ENCODE results near the gene PSMF1.

Gene PSMF1

GRCh38 chr20:1164871-1165270 is 46.5 kb downstream of the PSMF1 start:
- no peak for DNase-seq (ENCODE audit: low spot score)

DNA sequence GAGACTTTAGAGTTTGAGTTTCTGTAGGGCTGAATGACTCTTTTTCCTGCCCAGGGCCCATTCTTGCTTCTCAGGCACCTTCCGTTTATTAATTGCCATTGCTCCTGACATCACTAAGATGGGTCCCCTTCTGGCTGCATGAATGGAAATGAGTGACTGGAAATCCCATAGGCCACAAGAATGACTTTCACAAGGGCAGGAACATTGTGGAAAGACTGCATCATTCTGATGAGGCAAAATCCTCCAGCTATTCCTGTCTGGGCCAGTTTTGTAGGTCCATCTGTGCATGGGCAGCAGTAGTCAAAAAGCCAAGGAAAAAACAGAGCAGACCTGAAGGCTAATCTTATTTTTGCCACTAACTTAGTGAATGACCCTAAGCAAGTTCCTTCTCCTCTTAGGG is 47.1 kb downstream of the PSMF1 start:
- DNase-seq (ENCODE audit: low spot score) = no peak

GRCh38 chr20:1165941-1166340 is 47.5 kb downstream of the PSMF1 start:
- no peak for DNase-seq (ENCODE audit: low spot score)

- peak; percentile 23 for DNase-seq (ENCODE audit: low spot score)
Observed at GRCh38 chr20:1166948-1167720, 48.7 kb downstream of the PSMF1 start.

GRCh38 chr20:1169224-1169623 is 50.8 kb downstream of the PSMF1 start:
- DNase-seq (ENCODE audit: low spot score) = no peak

- peak; percentile 29 for DNase-seq (ENCODE audit: low spot score)
Observed at GRCh38 chr20:1171461-1172093, 53.2 kb downstream of the PSMF1 start.

DNA sequence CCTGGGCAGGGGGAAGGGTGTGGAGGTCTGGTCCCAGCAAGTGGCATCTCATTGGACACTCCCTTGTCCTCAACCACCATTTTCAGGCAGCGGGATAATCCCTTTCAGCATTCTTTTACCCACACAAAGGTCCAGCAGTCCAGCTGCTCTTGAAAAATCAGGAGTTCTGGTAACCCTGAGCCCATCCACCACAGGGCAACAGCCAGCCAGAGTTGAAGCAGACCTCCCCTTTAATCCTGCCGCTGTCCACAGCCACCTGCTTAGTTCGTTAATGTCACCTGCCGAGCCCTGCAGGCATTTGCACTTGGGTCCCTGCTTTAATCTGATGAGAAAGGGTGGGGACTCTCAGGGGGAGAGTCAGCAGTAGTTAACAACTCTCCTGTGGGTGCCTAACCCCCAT is 55.3 kb downstream of the PSMF1 start:
- DNase-seq (ENCODE audit: low spot score) = no peak

- no peak for DNase-seq (ENCODE audit: low spot score)
Observed at GRCh38 chr20:1174787-1175186, 56.4 kb downstream of the PSMF1 start.

- DNase-seq (ENCODE audit: low spot score) = peak; percentile 5
Observed at GRCh38 chr20:1177680-1178079, 59.3 kb downstream of the PSMF1 start.

GRCh38 chr20:1178103-1178502 is 59.7 kb downstream of the PSMF1 start:
- no peak for DNase-seq (ENCODE audit: low spot score)

DNA sequence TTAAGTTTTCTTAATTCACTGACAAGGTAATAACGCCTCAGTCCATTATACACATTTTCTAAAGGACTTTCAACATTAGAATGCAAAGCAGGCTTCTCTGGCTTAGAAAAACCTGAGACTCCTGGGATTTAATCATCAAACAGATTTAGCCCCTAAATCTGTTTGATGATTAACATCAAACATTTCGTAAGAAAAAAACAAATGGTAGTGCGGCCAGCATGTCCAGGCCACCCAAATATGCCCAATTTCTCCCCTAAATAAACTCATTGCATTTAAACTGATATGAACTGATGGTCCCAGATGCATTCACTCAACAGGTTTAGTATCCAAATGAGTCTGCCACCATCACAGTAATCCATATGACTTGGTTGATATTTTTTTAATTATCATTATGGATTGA is 60.2 kb downstream of the PSMF1 start:
- DNase-seq (ENCODE audit: low spot score) = no peak

- no peak for DNase-seq (ENCODE audit: low spot score)
Observed at GRCh38 chr20:1180949-1181348, 62.5 kb downstream of the PSMF1 start.

- DNase-seq (ENCODE audit: low spot score) = no peak
Observed at GRCh38 chr20:1182106-1182505, 63.7 kb downstream of the PSMF1 start.

- DNase-seq (ENCODE audit: low spot score) = no peak
Observed at GRCh38 chr20:1183153-1183552, 64.8 kb downstream of the PSMF1 start.

DNA sequence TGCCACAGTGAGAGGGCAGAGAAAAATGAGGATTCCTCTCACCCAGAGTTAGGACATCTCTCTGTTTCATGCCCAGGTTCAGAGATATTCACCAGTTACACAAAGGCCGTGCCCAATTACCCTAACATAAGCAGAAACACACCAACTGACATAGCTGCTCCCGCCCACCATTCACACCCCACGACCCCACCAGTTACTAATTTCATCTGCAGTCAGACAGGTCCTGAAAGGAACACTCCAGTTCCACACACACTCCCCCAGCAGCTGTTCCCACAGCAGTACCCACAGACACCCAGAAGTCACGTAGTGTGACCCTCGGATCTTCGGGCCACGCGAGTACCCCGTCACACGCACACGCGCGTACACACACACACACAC is 65.8 kb downstream of the PSMF1 start:
- no peak for DNase-seq (ENCODE audit: low spot score)

- DNase-seq (ENCODE audit: low spot score) = no peak
Observed at GRCh38 chr20:1184638-1185315, 66.4 kb downstream of the PSMF1 start, which contains the start of gene TMEM74B. Gene TMEM74B (minus strand): TSS chr20:1184981. CDS start chr20:1183801, 1,180 bp downstream.

- no peak for DNase-seq (ENCODE audit: low spot score)
Observed at GRCh38 chr20:1185316-1185741, 66.9 kb downstream of the PSMF1 start.

- DNase-seq (ENCODE audit: low spot score) = peak; percentile 62
Observed at GRCh38 chr20:1185790-1186334, 67.5 kb downstream of the PSMF1 start.

GRCh38 chr20:1186367-1186991 is 68.1 kb downstream of the PSMF1 start:
- DNase-seq (ENCODE audit: low spot score) = no peak

DNA sequence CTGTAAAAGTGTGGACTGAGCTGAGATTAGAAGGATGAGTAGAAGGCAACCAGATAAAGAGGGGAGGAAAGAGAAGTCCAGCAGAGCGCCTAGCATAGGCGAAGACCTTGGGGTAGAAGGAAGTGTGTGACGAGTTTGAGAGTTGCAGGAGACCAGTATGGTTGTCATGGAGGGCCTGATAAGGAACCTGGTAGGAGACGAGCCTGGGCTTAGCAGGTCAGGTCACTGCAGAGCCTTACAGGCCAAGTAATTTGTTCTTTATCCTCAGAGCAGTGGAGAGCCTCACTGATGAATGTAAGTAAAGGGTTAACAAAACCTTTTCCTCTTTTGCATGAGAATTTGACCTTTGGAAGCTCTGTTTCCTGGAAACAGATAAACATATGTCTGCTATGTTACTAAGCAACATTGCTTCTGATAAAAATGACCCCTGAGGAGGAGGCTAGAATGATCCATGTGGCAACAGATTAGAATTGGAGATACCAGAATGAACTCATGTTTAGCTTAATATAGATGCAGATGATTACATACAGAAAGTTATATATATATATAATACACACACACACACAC is 69.3 kb downstream of the PSMF1 start:
- no peak for DNase-seq (ENCODE audit: low spot score)

DNA sequence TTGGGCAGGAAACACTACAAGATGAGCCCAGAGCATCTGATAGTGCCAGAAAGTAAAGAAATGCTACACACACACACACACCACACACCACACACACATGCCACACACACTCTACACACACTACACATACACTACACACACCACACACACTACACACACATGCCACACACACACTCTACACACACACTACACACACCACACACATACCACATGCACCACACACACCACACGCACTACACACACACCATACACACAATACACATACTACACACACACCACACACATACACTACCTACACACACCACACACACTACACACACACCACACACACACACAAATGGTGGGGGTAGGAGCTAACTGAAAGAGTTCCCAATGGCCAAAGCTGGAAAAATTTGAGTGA is 69.9 kb downstream of the PSMF1 start:
- DNase-seq (ENCODE audit: low spot score) = no peak

GRCh38 chr20:1189827-1190226 is 71.4 kb downstream of the PSMF1 start:
- DNase-seq (ENCODE audit: low spot score) = no peak
